Ishikawa (cell line): ENCODE results near the gene CCDC138.

Experiments used
- CEBPB ChIP-seq: IDR thresholded peaks from 2 replicates; pipeline ENCODE4 v1.6.1; 2012
- CREB1 ChIP-seq: IDR thresholded peaks from 2 replicates; pipeline ENCODE4 v1.6.1; 2012; ENCODE audit warnings: low read depth
- EGR1 ChIP-seq: IDR thresholded peaks from 2 replicates; pipeline ENCODE4 v1.6.1; 2012
- EP300 ChIP-seq: IDR thresholded peaks from 2 replicates; pipeline ENCODE4 v1.6.1; 2012; ENCODE audit warnings: borderline replicate concordance
- FOXM1 ChIP-seq: IDR thresholded peaks from 2 replicates; pipeline ENCODE4 v1.6.1; 2012; ENCODE audit warnings: low read depth, borderline replicate concordance
- NFIC ChIP-seq: IDR thresholded peaks from 2 replicates; pipeline ENCODE4 v1.6.1; 2012
- RAD21 ChIP-seq: IDR thresholded peaks from 2 replicates; pipeline ENCODE4 v1.6.1; 2012; ENCODE audit warnings: low read depth
- TAF1 ChIP-seq: IDR thresholded peaks from 2 replicates; pipeline ENCODE4 v1.6.1; 2012; ENCODE audit warnings: low read depth, mild to moderate bottlenecking
- TCF12 ChIP-seq: IDR thresholded peaks from 2 replicates; pipeline ENCODE4 v1.6.1; 2012; ENCODE audit warnings: low read depth
- TEAD4 ChIP-seq: IDR thresholded peaks from 2 replicates; pipeline ENCODE4 v1.6.1; 2012
- YY1 ChIP-seq: IDR thresholded peaks from 2 replicates; pipeline ENCODE4 v1.6.1; 2012; ENCODE audit warnings: low read depth
- ZBTB7A ChIP-seq: IDR thresholded peaks from 2 replicates; pipeline ENCODE4 v1.6.1; 2012; ENCODE audit warnings: low read depth
- TF ChIP-seq, protein P1 (sequence below): IDR thresholded peaks from 2 replicates; pipeline ENCODE4 v1.6.1; 2012
- TF ChIP-seq, protein P2 (sequence below): IDR thresholded peaks from 2 replicates; pipeline ENCODE4 v1.6.1; 2012; ENCODE audit warnings: low read depth, mild to moderate bottlenecking
- TF ChIP-seq, protein P3 (sequence below): IDR thresholded peaks from 2 replicates; pipeline ENCODE4 v1.6.1; 2012

Gene CCDC138

DNA sequence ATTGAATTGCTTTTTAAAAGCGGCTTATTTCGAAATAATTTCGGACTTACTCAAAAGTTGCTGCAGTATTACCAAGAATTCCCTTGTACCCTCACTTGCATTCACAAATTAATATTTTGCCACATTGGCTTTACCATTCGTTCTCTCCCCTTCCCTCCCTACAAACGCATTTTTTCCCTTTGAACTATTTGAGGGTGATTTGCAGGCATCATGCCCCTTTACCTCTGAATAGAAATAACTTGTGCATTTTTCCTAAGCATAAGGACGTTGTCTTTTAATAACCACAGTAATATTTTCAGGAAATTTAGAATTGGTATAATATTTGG is 608 bp downstream of the CCDC138 start:
- no peak for TF ChIP-seq EP300

DNA sequence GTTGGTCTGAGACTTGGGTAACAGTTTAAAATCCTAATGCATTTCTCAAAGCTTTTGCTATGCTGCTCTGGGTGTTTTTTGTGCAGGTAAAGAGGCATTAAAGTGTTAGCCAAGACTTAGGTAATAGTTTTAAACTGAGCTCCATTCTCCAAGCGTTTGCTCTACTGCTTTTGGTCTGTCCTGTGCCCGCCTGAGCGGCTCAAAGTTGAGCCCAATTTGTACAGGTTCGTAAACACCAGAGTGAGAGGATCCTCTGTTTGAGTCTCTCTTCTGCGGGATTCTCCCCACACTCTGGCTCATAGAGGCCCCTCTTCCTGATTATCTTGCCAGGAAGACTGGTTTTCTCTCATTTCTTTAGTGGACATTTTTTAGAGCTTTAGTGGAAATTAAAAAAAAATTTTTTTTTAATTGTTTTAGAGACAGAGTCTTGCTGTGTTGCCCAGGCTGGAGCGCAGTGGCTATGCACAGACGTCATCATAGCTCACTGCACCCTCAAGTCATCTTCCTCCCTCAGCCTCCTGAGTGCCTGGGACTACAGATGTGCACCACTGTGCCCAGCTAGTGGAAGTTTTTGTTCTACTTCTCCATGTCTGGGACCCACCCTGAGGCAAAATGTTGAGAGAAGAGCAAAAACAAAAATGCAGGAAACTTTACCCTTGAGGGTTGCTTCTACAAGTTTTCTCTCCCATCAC is 16.6 kb downstream of the CCDC138 start:
- no peak for TF ChIP-seq ZBTB7A
- TF ChIP-seq, protein P1, sequence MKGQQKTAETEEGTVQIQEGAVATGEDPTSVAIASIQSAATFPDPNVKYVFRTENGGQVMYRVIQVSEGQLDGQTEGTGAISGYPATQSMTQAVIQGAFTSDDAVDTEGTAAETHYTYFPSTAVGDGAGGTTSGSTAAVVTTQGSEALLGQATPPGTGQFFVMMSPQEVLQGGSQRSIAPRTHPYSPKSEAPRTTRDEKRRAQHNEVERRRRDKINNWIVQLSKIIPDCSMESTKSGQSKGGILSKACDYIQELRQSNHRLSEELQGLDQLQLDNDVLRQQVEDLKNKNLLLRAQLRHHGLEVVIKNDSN, result no peak
- TF ChIP-seq CEBPB, result no peak
- TF ChIP-seq TAF1, result no peak

DNA sequence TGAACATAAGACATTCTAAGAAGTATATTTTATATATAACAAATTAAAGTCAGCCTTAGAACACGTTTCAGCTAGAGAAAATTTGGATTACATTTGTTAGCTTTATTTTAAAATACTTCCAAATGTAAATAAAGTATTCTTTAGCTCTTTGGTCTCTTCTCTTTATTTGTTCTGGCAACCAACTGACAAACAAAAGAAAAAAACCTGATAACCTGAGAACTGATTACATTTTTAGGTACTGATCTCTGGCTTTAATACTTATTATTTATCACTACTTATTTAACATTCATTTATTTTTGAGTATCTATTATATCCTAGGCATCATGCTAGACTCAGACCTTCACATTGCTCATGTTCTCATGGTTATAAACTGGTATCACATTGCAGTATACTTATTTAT is 18.5 kb downstream of the CCDC138 start:
- no peak for TF ChIP-seq RAD21
- TF ChIP-seq TAF1, result no peak
- TF ChIP-seq CREB1, result no peak
- TF ChIP-seq, protein P2, sequence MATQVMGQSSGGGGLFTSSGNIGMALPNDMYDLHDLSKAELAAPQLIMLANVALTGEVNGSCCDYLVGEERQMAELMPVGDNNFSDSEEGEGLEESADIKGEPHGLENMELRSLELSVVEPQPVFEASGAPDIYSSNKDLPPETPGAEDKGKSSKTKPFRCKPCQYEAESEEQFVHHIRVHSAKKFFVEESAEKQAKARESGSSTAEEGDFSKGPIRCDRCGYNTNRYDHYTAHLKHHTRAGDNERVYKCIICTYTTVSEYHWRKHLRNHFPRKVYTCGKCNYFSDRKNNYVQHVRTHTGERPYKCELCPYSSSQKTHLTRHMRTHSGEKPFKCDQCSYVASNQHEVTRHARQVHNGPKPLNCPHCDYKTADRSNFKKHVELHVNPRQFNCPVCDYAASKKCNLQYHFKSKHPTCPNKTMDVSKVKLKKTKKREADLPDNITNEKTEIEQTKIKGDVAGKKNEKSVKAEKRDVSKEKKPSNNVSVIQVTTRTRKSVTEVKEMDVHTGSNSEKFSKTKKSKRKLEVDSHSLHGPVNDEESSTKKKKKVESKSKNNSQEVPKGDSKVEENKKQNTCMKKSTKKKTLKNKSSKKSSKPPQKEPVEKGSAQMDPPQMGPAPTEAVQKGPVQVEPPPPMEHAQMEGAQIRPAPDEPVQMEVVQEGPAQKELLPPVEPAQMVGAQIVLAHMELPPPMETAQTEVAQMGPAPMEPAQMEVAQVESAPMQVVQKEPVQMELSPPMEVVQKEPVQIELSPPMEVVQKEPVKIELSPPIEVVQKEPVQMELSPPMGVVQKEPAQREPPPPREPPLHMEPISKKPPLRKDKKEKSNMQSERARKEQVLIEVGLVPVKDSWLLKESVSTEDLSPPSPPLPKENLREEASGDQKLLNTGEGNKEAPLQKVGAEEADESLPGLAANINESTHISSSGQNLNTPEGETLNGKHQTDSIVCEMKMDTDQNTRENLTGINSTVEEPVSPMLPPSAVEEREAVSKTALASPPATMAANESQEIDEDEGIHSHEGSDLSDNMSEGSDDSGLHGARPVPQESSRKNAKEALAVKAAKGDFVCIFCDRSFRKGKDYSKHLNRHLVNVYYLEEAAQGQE, result no peak
- no peak for TF ChIP-seq EP300
- no peak for TF ChIP-seq EGR1
- TF ChIP-seq NFIC, result no peak
- no peak for TF ChIP-seq ZBTB7A
- TF ChIP-seq FOXM1, result no peak

DNA sequence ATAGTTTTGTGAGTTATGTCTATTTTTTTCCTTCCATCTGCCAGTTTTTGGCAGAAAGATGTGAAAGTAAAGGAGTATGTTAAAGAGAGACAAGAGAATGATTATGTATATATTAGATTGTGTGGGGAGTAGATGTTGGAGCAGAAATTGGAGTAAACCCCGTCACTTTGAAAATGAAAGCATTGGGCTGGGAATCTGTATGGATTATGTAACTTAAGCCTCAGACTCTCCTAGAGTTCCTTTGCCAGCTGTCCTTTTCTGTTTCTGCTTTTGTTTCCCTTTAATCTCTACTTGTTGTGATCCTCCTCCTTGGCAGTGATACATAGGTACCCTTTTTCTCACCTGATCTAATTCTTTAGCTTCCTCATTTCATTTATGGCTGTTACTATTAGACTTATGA is 19.2 kb downstream of the CCDC138 start:
- TF ChIP-seq, protein P2, result no peak
- TF ChIP-seq, protein P1, result no peak
- TF ChIP-seq YY1, result no peak
- no peak for TF ChIP-seq CEBPB
- TF ChIP-seq, protein P3, sequence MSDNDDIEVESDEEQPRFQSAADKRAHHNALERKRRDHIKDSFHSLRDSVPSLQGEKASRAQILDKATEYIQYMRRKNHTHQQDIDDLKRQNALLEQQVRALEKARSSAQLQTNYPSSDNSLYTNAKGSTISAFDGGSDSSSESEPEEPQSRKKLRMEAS, result no peak
- TF ChIP-seq CREB1, result no peak
- TF ChIP-seq TCF12, result no peak
- TF ChIP-seq FOXM1, result no peak
- TF ChIP-seq NFIC, result no peak
- no peak for TF ChIP-seq RAD21
- TF ChIP-seq TEAD4, result no peak
- no peak for TF ChIP-seq EGR1
- no peak for TF ChIP-seq TAF1
- no peak for TF ChIP-seq ZBTB7A
- TF ChIP-seq EP300, result no peak

DNA sequence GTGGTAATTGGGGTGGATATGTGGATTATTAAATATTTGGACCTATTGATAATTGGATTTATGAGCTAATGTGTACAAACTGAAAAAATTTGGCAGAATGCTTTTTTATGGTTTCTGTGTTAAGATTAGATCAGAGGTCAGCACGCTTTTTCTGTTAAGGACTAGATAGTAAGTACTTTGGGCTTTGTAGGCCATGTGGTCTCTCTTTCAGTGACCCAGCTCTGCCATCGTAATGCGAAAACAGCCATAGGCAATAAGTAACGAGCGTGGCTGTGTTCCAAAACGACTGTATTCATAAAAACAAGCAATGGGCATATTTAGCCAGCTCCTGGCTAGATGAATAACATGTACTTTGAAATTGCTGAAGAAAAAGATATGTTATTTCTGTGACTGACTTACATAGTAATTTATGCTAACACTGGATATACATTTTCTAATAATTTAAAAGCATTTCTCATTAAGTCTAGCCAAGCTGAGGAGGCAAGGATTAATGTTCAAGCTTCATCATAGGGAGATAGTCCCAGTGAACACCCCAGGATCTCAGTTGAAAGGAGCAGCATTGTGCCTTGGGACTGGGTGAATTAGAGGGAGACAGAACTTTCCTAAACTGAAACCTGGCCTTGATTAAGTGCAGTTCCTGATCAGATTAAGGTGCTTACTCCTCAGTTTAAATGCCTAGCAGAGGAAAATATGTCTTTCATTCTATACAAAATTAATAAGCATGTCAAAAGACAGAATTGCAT is 20.0 kb downstream of the CCDC138 start:
- TF ChIP-seq TEAD4, result no peak
- TF ChIP-seq TAF1, result no peak
- no peak for TF ChIP-seq YY1
- no peak for TF ChIP-seq EP300
- no peak for TF ChIP-seq FOXM1
- TF ChIP-seq TCF12, result no peak
- TF ChIP-seq, protein P3, result no peak

DNA sequence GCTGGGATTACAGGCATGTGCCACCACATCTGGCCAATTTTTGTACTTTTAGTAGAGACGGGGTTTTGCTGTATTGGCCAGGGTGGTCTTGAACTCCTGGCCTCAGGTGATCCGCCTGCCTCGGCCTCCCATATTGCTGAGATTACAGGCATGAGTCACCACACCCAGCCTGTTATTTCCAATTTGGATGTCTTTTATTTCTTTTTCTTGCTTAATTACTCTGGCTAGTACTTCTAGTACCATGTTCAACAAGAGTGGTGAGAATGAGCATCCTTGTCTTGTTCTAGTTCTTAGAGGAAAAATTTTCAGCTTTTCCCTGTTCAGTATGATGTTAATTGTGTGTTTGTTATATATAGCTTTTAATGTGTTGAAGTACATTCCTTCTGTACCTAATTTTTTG is 23.4 kb downstream of the CCDC138 start:
- no peak for TF ChIP-seq TEAD4
- no peak for TF ChIP-seq ZBTB7A
- TF ChIP-seq FOXM1, result no peak
- TF ChIP-seq RAD21, result no peak
- no peak for TF ChIP-seq CREB1
- no peak for TF ChIP-seq TAF1
- no peak for TF ChIP-seq EGR1
- TF ChIP-seq, protein P3, result no peak
- no peak for TF ChIP-seq EP300
- TF ChIP-seq, protein P2, result no peak
